Osteoblast (primary cell): ENCODE results near the gene EIF1B. TPM values are rescaled to one million over a fixed set of nuclear protein-coding genes. Genes with fewer than 3 reads are reported as not detected.

Source experiments
- DNase-seq: peaks from one replicate; pipeline ENCODE4 v3.0.0; 2011; ENCODE audit warnings: low spot score, mixed read lengths; ENCODE audit not compliant: insufficient read length; ENCODE audit errors: missing footprints
- H2AFZ ChIP-seq: 2 replicates; pipeline ENCODE4 v1.6.0; 2011; ENCODE audit warnings: mild to moderate bottlenecking, low read length
- H3K27ac ChIP-seq: 2 replicates; pipeline ENCODE4 v1.5.1; 2011; ENCODE audit warnings: mild to moderate bottlenecking, low read depth, low read length, moderate library complexity
- H3K27me3 ChIP-seq: 2 replicates; pipeline ENCODE4 v1.6.0; 2012; ENCODE audit warnings: mild to moderate bottlenecking, control low read depth, inconsistent platforms, low read length, moderate library complexity; ENCODE audit not compliant: insufficient read depth
- H3K36me3 ChIP-seq: 2 replicates; pipeline ENCODE4 v1.5.1; 2011; ENCODE audit warnings: mild to moderate bottlenecking, low read length, control low read depth, moderate library complexity; ENCODE audit not compliant: insufficient read depth
- H3K4me1 ChIP-seq: 2 replicates; pipeline ENCODE4 v1.5.1; 2011; ENCODE audit warnings: mild to moderate bottlenecking, low read length, control low read depth, moderate library complexity; ENCODE audit not compliant: insufficient read depth
- H3K4me2 ChIP-seq: 2 replicates; pipeline ENCODE4 v1.6.0; 2011; ENCODE audit warnings: mild to moderate bottlenecking, low read length; ENCODE audit not compliant: insufficient read depth
- H3K4me3 ChIP-seq: fragments of 200-600 bp; sonication (generic); 3 replicates; pipeline ENCODE4 v1.5.1; 2012; ENCODE audit warnings: mild to moderate bottlenecking, low read length, inconsistent platforms; ENCODE audit not compliant: insufficient read depth
- H3K79me2 ChIP-seq: 2 replicates; pipeline ENCODE4 v1.6.0; 2012; ENCODE audit warnings: mild to moderate bottlenecking, low read length, control low read depth, inconsistent platforms; ENCODE audit not compliant: insufficient read depth
- H3K9me3 ChIP-seq: 2 replicates; pipeline ENCODE4 v1.5.1; 2011; ENCODE audit warnings: low read depth, low read length, control low read depth
- H4K20me1 ChIP-seq: 2 replicates; pipeline ENCODE4 v1.6.0; 2012; ENCODE audit warnings: mild to moderate bottlenecking, low read length, control low read depth; ENCODE audit not compliant: insufficient read depth
- CTCF ChIP-seq: IDR thresholded peaks from 2 replicates; pipeline ENCODE4 v1.5.1; 2011; ENCODE audit warnings: mild to moderate bottlenecking, low read depth, low read length, moderate library complexity; ENCODE audit errors: extremely low read depth
- total RNA-seq: library from RNA; depleted of rRNA; stranded (reverse); fragments of >200 nt; gene quantifications from 2 replicates; pipeline ENCODE4 v1.2.3, GENCODE V29; 2012

Gene EIF1B
- total RNA-seq, 1 donor: 19.2 TPM

GRCh38 chr3:40292637-40293349 lies 16.7 kb upstream of the EIF1B start:
- no peak for TF ChIP-seq CTCF
- no peaks in the 10 kb centered on the region for H4K20me1 ChIP-seq
- DNase-seq: no peak

GRCh38 chr3:40294434-40294833 lies 15.1 kb upstream of the EIF1B start:
- no peak for TF ChIP-seq CTCF
- no peak overlapping the region for H3K27ac ChIP-seq
- H3K9me3 ChIP-seq: no peaks in the 10 kb centered on the region
- DNase-seq: no peak
- H3K36me3 ChIP-seq: no peaks in the 10 kb centered on the region
- no peaks in the 10 kb centered on the region for H3K79me2 ChIP-seq
- H3K27me3 ChIP-seq: no peaks in the 10 kb centered on the region
- no peak overlapping the region for H3K4me3 ChIP-seq
- H3K4me2 ChIP-seq: no peak overlapping the region
- H3K4me1 ChIP-seq: peaks cover 4% of the 10 kb centered on the region
- no peaks in the 10 kb centered on the region for H4K20me1 ChIP-seq
- H2AFZ ChIP-seq: no peak overlapping the region

More at GRCh38 chr3:40292637-40293349, 16.7 kb upstream of the EIF1B start:
- Histone ChIP-seq H3K4me2 (no peak overlapping the region), H3K9me3 (no peaks in the 10 kb centered on the region), H3K4me1 (no peaks in the 10 kb centered on the region), H3K79me2 (no peaks in the 10 kb centered on the region), H3K36me3 (no peaks in the 10 kb centered on the region), H2AFZ (no peak overlapping the region), H3K4me3 (no peak overlapping the region), H3K27me3 (no peaks in the 10 kb centered on the region), H3K27ac (no peak overlapping the region)

GRCh38 chr3:40298075-40298474 lies 11.4 kb upstream of the EIF1B start:
- Histone ChIP-seq H3K27ac (no peak overlapping the region), H3K9me3 (no peaks in the 10 kb centered on the region), H3K79me2 (no peaks in the 10 kb centered on the region), H3K4me3 (no peak overlapping the region), H3K27me3 (no peaks in the 10 kb centered on the region), H3K4me1 (peaks cover 21% of the 10 kb centered on the region), H3K4me2 (no peak overlapping the region), H4K20me1 (no peaks in the 10 kb centered on the region), H3K36me3 (no peaks in the 10 kb centered on the region), H2AFZ (no peak overlapping the region)
- no peak for DNase-seq
- TF ChIP-seq CTCF: no peak

- Histone ChIP-seq H3K4me2 (peak overlapping the region; percentile 66), H4K20me1 (no peaks in the 10 kb centered on the region), H3K79me2 (no peaks in the 10 kb centered on the region), H3K27ac (peak overlapping the region; percentile 74), H3K4me3 (no peak overlapping the region), H3K27me3 (no peaks in the 10 kb centered on the region), H3K36me3 (no peaks in the 10 kb centered on the region), H3K4me1 (peaks cover 22% of the 10 kb centered on the region), H2AFZ (peak overlapping the region; percentile 23), H3K9me3 (no peaks in the 10 kb centered on the region)
- no peak for TF ChIP-seq CTCF
- no peak for DNase-seq
Observed at GRCh38 chr3:40299130-40299720, 10.3 kb upstream of the EIF1B start.
